ENCODE data around the gene NPEPL1. TPM values are rescaled to one million over a fixed set of nuclear protein-coding genes. Genes with fewer than 3 reads are reported as not detected.

The NPEPL1 gene
- total RNA-seq, 1 donor from 2014 or later: 37.6 TPM

GRCh38 chr20:58760856-58761255 is 68.3 kb downstream of the NPEPL1 start:
- no peaks in the 10 kb centered on the region for H3K36me3 Mint-ChIP-seq (ENCODE audit: low read depth, unreplicated experiment)
- no peak overlapping the region for H3K27ac Mint-ChIP-seq (ENCODE audit: unreplicated experiment)
- no peak for TF ChIP-seq CTCF (IDR thresholded peaks at IDR 0.05; ENCODE audit: unreplicated experiment)
- peaks cover 4% of the 10 kb centered on the region for H3K27me3 Mint-ChIP-seq (ENCODE audit: unreplicated experiment)
- no peak for DNase-seq (ENCODE audit: low spot score)
- no peak overlapping the region for H3K4me3 Mint-ChIP-seq (ENCODE audit: unreplicated experiment)
- no peaks in the 10 kb centered on the region for H3K9me3 Mint-ChIP-seq (ENCODE audit: unreplicated experiment)
- H3K4me1 Mint-ChIP-seq (ENCODE audit: unreplicated experiment): no peaks in the 10 kb centered on the region

GRCh38 chr20:58762120-58762519 is 69.5 kb downstream of the NPEPL1 start:
- H3K27me3 Mint-ChIP-seq (ENCODE audit: unreplicated experiment): peaks cover 4% of the 10 kb centered on the region
- DNase-seq (ENCODE audit: low spot score): no peak
- no peak for TF ChIP-seq CTCF (IDR thresholded peaks at IDR 0.05; ENCODE audit: unreplicated experiment)
- no peaks in the 10 kb centered on the region for H3K4me1 Mint-ChIP-seq (ENCODE audit: unreplicated experiment)
- H3K9me3 Mint-ChIP-seq (ENCODE audit: unreplicated experiment): no peaks in the 10 kb centered on the region
- no peak overlapping the region for H3K4me3 Mint-ChIP-seq (ENCODE audit: unreplicated experiment)
- no peak overlapping the region for H3K27ac Mint-ChIP-seq (ENCODE audit: unreplicated experiment)
- no peaks in the 10 kb centered on the region for H3K36me3 Mint-ChIP-seq (ENCODE audit: low read depth, unreplicated experiment)

GRCh38 chr20:58763076-58763475 is 70.5 kb downstream of the NPEPL1 start:
- H3K27me3 Mint-ChIP-seq (ENCODE audit: unreplicated experiment): peaks cover 3% of the 10 kb centered on the region
- no peak overlapping the region for H3K4me3 Mint-ChIP-seq (ENCODE audit: unreplicated experiment)
- DNase-seq (ENCODE audit: low spot score): no peak
- H3K9me3 Mint-ChIP-seq (ENCODE audit: unreplicated experiment): no peaks in the 10 kb centered on the region
- H3K4me1 Mint-ChIP-seq (ENCODE audit: unreplicated experiment): no peaks in the 10 kb centered on the region
- H3K36me3 Mint-ChIP-seq (ENCODE audit: low read depth, unreplicated experiment): no peaks in the 10 kb centered on the region
- TF ChIP-seq CTCF (IDR thresholded peaks at IDR 0.05; ENCODE audit: unreplicated experiment): no peak
- no peak overlapping the region for H3K27ac Mint-ChIP-seq (ENCODE audit: unreplicated experiment)

Other genes starting within 250 kb of the NPEPL1 start
- not detected for gene APCDD1L, start 177.4 kb upstream of the NPEPL1 start, total RNA-seq (ENCODE audit: unreplicated experiment)
- 77.9 TPM for gene STX16, start 41.5 kb upstream of the NPEPL1 start, total RNA-seq (ENCODE audit: unreplicated experiment)
- gene GNAS-AS1, start 158.1 kb downstream of the NPEPL1 start, total RNA-seq (ENCODE audit: unreplicated experiment): 4.9 TPM
- gene GNAS, start 159.9 kb downstream of the NPEPL1 start, total RNA-seq (ENCODE audit: unreplicated experiment): 1,989 TPM

All from endothelial cell (in vitro differentiated cells).